ENCODE measurements around the gene PDE11A.

The PDE11A gene

GRCh38 chr2:177574356-177574755, 498.2 kb downstream of the PDE11A start:
- no peak for ATAC-seq
- TF ChIP-seq ZFP30 (CRISPR knock-in tag; IDR thresholded peaks at IDR 0.05): no peak
- TF ChIP-seq PATZ1 (CRISPR knock-in tag; IDR thresholded peaks at IDR 0.05; ENCODE audit: borderline replicate concordance): no peak
- no peak for TF ChIP-seq BACH2 (CRISPR knock-in tag; IDR thresholded peaks at IDR 0.05; ENCODE audit: borderline replicate concordance)
- TF ChIP-seq ZNF565 (CRISPR knock-in tag; conservative IDR thresholded peaks at IDR 0.05; ENCODE audit: low read depth): no peak
- no peak for TF ChIP-seq SNAI2 (CRISPR knock-in tag; IDR thresholded peaks at IDR 0.05)
- TF ChIP-seq OSR1 (CRISPR knock-in tag; IDR thresholded peaks at IDR 0.05): no peak
- TF ChIP-seq, protein P1, sequence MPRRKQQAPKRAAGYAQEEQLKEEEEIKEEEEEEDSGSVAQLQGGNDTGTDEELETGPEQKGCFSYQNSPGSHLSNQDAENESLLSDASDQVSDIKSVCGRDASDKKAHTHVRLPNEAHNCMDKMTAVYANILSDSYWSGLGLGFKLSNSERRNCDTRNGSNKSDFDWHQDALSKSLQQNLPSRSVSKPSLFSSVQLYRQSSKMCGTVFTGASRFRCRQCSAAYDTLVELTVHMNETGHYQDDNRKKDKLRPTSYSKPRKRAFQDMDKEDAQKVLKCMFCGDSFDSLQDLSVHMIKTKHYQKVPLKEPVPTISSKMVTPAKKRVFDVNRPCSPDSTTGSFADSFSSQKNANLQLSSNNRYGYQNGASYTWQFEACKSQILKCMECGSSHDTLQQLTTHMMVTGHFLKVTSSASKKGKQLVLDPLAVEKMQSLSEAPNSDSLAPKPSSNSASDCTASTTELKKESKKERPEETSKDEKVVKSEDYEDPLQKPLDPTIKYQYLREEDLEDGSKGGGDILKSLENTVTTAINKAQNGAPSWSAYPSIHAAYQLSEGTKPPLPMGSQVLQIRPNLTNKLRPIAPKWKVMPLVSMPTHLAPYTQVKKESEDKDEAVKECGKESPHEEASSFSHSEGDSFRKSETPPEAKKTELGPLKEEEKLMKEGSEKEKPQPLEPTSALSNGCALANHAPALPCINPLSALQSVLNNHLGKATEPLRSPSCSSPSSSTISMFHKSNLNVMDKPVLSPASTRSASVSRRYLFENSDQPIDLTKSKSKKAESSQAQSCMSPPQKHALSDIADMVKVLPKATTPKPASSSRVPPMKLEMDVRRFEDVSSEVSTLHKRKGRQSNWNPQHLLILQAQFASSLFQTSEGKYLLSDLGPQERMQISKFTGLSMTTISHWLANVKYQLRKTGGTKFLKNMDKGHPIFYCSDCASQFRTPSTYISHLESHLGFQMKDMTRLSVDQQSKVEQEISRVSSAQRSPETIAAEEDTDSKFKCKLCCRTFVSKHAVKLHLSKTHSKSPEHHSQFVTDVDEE (CRISPR knock-in tag; IDR thresholded peaks at IDR 0.05): no peak
- TF ChIP-seq CSRNP3 (CRISPR knock-in tag; IDR thresholded peaks at IDR 0.05): no peak
- TF ChIP-seq CREB5 (CRISPR knock-in tag; IDR thresholded peaks at IDR 0.05; ENCODE audit: low read depth): no peak
- TF ChIP-seq, protein P2, sequence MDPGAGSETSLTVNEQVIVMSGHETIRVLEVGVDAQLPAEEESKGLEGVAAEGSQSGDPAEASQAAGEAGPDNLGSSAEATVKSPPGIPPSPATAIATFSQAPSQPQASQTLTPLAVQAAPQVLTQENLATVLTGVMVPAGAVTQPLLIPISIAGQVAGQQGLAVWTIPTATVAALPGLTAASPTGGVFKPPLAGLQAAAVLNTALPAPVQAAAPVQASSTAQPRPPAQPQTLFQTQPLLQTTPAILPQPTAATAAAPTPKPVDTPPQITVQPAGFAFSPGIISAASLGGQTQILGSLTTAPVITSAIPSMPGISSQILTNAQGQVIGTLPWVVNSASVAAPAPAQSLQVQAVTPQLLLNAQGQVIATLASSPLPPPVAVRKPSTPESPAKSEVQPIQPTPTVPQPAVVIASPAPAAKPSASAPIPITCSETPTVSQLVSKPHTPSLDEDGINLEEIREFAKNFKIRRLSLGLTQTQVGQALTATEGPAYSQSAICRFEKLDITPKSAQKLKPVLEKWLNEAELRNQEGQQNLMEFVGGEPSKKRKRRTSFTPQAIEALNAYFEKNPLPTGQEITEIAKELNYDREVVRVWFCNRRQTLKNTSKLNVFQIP (CRISPR knock-in tag; IDR thresholded peaks at IDR 0.05; ENCODE audit: borderline replicate concordance, low read depth): no peak
- no peak for TF ChIP-seq CSDC2 (CRISPR knock-in tag; IDR thresholded peaks at IDR 0.05)
- TF ChIP-seq ISL1 (CRISPR knock-in tag; IDR thresholded peaks at IDR 0.05): no peak
- TF ChIP-seq TOX (CRISPR knock-in tag; IDR thresholded peaks at IDR 0.05; ENCODE audit: borderline replicate concordance): no peak
- no peak for TF ChIP-seq ZFP3 (CRISPR knock-in tag; IDR thresholded peaks at IDR 0.05)
- no peak for TF ChIP-seq PPARA (CRISPR knock-in tag; IDR thresholded peaks at IDR 0.05; ENCODE audit: borderline replicate concordance)
- no peak for TF ChIP-seq ZC3H10 (CRISPR knock-in tag; IDR thresholded peaks at IDR 0.05)
